HG03558 (cell line): ENCODE measurements around the gene LRP6.
"Not testable (repeated sequence)": the region's sequence is repeated elsewhere in the genome, so short reads cannot be mapped to it uniquely, and the experiment has no call there.

ENCODE experiments used
- ATAC-seq: cut with Tn5 transposase; IDR thresholded peaks from one replicate; pipeline ENCODE4 v1.9.1; 2021; ENCODE audit warnings: moderate number of reproducible peaks; ENCODE audit not compliant: unreplicated experiment; ENCODE audit errors: extremely low read depth

LRP6 gene

DNA sequence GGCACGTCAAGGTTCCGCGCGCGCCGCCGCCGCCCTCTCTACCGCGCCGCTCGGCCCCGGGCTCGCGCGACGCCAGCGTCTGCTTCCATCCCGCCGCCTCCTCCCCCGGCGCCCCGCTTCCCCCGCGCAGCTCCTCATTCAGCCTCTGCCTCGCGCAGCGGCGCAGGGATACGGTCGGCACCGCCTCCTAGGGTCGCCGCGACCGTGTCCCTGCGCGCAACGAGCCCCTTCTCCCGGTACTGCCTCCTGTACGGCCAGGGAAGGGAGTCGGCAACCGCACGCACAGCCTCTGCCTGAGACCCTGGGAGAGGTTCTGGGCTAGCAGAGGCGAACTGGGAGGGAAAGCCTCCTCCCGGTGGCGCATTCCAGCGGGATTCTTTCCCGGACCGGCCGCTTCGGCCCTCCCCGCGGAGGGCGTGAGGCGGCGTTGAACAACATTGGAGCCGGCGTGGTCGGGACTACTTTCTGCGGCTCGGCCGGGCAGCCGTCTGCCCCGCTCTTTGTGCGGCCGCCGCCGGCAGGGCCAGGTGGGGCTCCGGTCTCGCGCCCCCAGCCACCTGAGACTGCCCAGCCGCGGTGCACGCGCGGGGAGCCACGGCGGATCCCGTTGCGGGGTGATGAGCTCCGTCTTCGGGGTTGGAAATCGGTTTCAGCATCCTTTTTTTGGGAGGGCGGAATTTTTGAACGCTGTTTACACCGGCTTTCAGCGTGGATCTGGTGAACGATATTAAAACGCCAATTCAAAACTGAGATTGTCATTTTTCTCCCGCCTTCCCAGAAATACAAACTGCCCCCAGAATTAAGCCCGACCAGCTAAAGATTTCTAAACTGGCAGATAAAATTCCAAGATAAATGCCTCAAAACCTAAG is at the start of gene LRP6:
LRP6 (minus strand) TSS at position 172 of the 869 bp plus-strand sequence. CDS start 309 bp downstream, outside the sequence.
- ATAC-seq = peak; percentile 48

GRCh38 chr12:12315838-12316237 is 49.0 kb upstream of the LRP6 start:
- no peak for ATAC-seq

DNA sequence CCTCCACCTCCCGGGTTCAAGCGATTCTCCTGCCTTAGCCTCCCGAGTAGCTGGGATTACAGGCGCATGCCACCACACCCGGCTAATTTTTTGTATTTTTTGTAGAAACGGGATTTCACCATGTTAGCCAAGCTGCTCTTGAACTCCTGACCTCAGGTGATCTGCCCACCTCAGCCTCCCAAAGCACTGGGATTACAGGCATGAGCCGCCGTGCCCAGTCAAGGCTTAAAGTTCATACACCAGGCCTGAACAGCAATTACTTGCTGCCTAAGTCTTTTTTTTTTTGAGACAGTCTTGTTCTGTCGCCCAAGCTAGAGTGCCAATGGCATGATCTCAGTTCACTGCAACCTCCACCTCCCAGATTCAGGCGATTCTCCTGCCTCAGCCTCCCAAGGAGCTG is 43.9 kb upstream of the LRP6 start:
- not testable (repeated sequence) for ATAC-seq

GRCh38 chr12:12305568-12306300 is 38.9 kb upstream of the LRP6 start:
- ATAC-seq = no peak

- ATAC-seq = no peak
These were observed 36.1 kb upstream of the LRP6 start for GRCh38 chr12:12302976-12303375.

DNA sequence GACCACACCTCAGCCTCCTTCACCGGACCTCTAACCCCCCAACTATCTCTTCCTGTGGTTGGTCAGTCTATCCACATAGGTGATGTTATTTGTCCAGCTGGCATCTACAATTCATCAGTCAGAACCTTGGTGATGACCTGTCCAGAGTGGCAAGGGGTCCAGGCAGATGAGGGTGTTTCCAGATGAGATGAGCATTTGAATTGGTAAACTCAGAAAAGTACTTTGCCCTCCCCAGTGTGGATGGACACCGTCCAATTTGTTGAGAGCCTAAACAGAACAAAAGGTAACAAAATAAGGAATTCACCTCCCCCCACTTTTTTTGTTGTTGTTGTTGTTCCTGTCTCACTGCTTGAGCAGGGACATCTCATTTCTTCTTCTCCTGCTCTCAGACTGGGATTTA is 34.3 kb upstream of the LRP6 start:
- no peak for ATAC-seq

DNA sequence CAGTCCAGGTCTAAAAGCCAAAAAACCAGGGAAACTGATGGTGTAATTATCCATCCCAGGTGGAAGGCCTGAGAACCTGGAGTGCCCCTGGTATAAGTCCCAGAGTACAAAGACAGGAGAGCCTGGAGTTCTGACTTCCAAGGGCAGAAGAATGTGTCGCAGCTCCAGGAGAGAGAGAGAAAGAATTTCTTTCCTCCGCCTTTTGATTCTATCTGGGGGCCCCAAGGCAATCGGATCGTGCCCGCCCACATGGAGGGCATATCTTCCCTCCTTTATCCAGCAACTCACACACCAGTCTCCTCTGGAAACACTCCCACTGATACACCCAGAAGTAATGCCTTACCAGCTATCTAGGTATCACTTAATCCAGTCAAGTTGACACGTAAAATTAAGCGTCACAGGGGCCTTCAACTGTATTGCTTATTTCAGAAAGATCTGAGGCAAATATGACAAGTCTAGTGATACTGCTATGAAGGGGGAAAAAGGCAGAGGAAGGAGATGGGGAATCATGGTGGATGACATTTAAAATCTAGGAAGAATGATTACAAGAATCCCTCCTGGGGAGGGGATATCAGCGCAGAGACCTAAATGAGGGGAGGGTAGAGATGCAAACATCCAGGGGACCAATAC is 30.5 kb upstream of the LRP6 start:
- no peak for ATAC-seq

DNA sequence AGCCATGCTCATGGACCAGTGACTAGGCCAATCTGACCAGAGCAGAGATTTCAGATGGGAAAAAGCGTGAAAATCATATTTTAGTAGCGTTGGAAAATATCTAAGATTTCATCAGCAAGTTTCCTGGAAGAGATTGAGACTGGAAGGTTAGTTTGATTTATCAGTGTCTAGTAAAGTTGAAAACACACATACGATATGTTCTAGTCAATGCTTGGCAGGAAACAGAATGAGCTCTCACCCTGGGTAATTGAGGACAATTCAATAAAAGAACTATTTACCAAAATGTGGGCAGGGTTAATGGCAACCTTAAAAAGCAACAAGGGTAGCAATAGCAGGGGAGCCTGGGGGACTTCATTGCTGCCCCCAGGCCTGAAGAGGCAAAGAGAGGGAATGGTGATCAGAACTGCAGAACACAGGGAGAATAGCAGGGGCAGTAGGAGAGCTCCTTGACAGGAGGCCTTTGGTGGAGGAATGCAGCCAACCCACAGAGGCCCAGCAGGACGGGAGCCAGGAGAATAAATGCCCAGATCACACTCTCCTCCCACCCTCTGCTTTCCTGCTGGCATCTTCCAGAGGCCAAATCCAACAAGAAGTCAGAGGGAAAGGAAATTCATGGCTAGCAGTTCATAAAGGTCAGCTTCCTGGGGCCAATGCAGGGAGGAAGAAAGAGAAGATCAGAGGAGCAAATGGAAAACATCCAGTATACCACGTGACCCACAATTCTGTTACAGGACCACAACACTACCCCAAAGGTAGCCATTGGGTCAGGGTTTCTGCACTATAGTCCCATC is 27.6 kb upstream of the LRP6 start:
- no peak for ATAC-seq

- ATAC-seq = no peak
These were observed 23.4 kb upstream of the LRP6 start for GRCh38 chr12:12290206-12290605.

DNA sequence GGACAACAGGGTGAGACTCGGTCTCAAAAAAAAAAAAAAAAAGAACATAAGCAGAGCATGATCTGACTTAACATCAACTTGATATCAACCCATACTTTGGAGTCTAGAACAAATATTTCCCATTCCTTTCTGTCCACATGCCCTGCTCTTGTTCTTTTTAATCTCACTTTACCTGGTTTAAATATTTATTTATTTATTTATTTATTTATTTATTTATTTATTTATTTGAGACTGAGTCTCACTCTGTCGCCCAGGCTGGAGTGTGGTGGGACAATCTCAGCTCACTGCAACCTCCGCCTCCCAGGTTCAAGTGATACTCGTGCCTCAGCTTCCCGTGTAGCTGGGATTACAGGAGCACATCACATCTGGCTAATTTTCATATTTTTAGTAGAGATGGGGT is 19.6 kb upstream of the LRP6 start:
- no peak for ATAC-seq

DNA sequence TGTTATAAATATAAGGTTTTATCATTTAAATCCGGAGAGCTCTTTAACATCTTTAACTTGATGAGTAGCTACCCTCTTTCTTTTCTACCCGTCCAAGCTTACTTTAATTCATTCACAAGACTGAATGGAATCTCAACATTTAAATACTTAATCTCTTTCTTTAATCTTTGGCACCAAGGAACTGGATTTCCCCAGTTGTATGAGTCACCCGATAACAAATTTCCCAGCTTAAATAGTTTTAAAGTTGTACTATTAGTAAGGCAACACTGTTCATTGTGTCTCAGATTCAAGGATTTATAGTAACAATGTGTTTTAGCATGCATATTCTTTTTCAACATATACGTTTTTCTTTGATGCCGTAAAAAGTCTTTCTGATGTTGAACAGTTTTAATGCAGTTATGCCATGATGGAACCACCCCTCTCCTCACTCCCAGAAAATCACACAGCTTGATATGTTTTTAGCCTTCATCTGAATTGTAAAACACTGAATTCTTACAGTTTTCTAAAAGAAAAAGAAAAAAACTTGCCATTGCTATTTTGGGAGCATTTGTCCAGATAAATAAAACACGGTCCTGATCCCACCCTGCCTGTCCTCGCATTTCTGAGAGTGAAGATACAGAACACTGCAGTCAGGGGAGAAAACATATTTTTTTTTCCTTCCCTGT is 16.0 kb upstream of the LRP6 start:
- no peak for ATAC-seq

GRCh38 chr12:12282202-12282601 is 15.4 kb upstream of the LRP6 start:
- ATAC-seq = no peak

DNA sequence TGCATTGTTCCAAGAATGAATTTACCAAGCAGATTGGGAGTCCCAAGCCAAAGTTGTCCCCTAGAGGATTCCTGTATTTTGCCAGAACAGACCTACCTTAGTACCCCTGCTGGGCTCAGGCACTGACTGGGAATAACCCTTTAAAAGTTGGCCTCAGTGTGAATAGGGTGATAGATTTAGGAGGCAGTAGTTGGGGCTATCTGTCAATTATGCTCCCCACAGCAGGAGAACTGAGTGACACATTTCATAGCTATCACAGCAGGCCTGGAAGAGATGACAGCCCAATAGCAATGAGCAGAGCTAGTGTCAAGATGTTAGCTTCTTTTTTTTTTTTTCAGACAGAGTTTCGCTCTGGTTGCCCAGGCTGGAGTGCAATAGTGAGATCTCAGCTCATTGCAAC is 14.3 kb upstream of the LRP6 start:
- ATAC-seq = no peak

DNA sequence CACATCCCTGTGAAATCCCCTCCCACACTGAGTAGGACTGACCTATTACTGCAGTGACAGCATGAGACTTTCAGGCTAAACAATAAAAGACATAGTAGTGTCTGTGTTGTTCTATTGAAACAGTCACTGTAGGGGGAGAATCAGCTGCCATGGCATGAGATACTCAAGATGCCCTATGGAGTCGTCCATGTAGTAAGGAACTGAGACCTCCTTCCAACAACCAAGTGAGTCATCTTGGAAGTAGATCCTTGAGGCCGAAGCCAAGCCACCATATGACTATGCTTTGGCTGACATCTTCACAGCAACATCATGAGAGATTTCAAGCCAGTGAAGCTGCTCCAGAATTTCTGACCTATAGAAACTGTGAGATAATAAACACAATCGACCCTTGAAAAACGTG is 12.1 kb upstream of the LRP6 start:
- no peak for ATAC-seq

- no peak for ATAC-seq
These were observed 9.0 kb upstream of the LRP6 start for GRCh38 chr12:12275874-12276273.

DNA sequence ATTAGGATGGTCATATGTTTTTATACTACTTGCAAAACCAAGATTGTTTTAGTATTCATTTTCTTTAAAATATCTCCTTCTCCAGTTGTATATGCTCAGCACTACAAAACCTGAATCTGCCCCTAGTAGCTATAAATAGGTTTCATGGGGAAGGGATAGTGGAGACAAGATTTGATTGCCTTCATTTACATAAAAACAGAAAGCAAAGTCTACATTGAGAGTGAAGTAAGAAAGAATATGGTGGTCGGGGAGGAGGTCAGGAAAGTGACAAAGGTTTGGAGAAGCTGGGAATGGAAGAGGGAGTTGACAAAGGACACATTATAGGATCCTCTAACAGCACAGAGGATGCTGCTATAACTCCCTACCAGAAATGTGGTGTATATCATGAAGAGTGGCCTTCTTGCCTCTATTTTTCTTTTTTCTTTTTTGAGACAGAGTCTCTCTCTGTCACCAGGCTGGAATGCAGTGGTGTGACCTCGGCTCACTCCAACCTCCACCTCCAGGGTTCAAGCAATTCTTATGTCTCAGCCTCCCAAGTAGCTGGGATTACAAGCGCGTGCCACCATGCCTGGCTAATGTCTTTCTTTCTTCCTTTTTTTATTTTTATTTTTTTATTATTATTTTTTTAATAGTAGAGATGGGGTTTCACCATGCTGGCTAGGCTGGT is 6.6 kb upstream of the LRP6 start:
- no peak for ATAC-seq

GRCh38 chr12:12272869-12273268 is 6.0 kb upstream of the LRP6 start:
- ATAC-seq = no peak

- no peak for ATAC-seq
These were observed 3.4 kb upstream of the LRP6 start for GRCh38 chr12:12270226-12270625.

- no peak for ATAC-seq
These were observed 927 bp upstream of the LRP6 start for GRCh38 chr12:12267742-12268200.
